Muscle layer of colon (tissue), 2 donors: ENCODE results near the gene FABP7.

Source experiments
- H3K27ac ChIP-seq: one replicate; pipeline ENCODE4 v1.7.0; 2013; ENCODE audit warnings: low read depth, mild to moderate bottlenecking, low read length, moderate library complexity
- H3K27me3 ChIP-seq, 2 donors: one replicate each; pipeline ENCODE4 v1.7.0; 2013; ENCODE audit warnings: low read length in 2 of 2, mild to moderate bottlenecking in 2 of 2; ENCODE audit not compliant: insufficient read depth in 2 of 2, control insufficient read depth in 1 of 2
- H3K36me3 ChIP-seq: one replicate; pipeline ENCODE4 v1.7.0; 2013; ENCODE audit warnings: mild to moderate bottlenecking, low read length; ENCODE audit not compliant: insufficient read depth
- H3K4me1 ChIP-seq: one replicate; pipeline ENCODE4 v1.7.0; 2013; ENCODE audit warnings: mild to moderate bottlenecking, low read length; ENCODE audit not compliant: insufficient read depth
- H3K4me3 ChIP-seq, 2 donors: one replicate each; pipeline ENCODE4 v1.7.0; 2013; ENCODE audit warnings: low read length in 2 of 2, low read depth in 1 of 2, mild to moderate bottlenecking in 1 of 2, moderate library complexity in 1 of 2
- H3K9ac ChIP-seq: one replicate; pipeline ENCODE4 v1.7.0; 2013; ENCODE audit warnings: low read length
- H3K9me3 ChIP-seq: one replicate; pipeline ENCODE4 v1.7.0; 2013; ENCODE audit warnings: mild to moderate bottlenecking, low read length
- donor health status: abdominal sarcoma.
- donor health status: Adenocarcinoma of cecum.

The FABP7 gene

DNA sequence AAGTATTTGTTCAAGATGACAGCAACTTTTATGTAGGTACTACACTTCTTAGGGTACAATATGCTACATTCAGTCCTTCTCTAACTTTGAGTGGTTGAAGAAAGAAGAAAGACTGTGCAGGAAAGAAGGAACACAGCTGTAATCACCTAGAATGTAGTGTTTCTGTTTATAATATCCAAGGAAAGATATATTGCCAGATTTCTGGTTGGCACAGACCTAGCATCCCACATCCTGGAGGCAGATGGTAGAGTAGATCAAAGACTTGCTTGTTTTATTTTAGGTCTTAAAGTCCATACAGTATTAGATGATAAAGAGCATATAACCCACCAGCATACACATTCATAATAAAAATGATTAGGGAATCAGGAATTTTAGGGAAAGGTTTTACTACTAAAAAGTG is 13.3 kb upstream of the FABP7 start:
- H3K36me3 ChIP-seq, result no peaks in the 10 kb centered on the region

DNA sequence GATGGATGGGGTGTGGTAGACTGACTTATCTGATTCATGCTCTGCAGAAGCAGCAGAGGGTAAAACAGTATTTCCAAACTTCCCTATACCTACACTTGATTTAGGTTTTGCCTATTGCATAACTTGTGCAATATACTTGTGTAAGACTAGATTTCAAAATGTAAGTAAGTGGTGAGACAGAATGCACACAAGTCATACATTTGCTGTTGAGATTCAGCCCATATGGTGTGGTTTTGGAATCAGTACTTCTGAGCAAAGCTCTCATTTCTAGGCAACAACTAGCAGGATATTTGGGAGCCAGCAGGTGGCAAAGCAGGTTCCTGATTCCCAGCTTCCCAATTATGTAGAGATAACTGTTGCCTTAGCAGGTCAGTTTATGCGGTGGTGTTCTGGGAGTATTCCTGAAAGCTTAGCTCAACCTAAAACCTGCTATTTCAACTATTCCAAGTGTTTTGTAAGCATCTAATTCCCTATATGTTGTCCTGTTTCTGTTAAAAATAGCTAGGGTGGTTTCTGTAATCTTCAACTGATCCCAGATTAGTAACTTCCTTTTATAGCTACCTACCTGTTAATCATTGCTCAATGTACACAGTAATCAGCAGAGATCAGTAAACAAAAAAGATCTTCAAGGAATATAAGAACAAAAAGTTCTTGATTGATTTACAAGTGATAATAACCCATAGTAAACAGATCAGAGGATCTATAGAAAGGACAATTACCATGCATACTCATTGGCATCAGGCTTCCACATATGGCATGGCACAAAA is 8.5 kb upstream of the FABP7 start:
- Histone ChIP-seq H3K27ac (no peak overlapping the region), H3K36me3 (no peaks in the 10 kb centered on the region), H3K4me1 (no peaks in the 10 kb centered on the region), H3K27me3 (no peaks in the 10 kb centered on the region), H3K9me3 (no peaks in the 10 kb centered on the region), H3K9ac (no peak overlapping the region), H3K4me3 (no peak overlapping the region)

More for the DNA sequence above, 13.3 kb upstream of the FABP7 start:
- Histone ChIP-seq H3K9me3 (no peaks in the 10 kb centered on the region), H3K9ac (no peak overlapping the region), H3K4me3 (no peak overlapping the region), H3K27me3 (no peaks in the 10 kb centered on the region), H3K4me1 (no peaks in the 10 kb centered on the region), H3K27ac (no peak overlapping the region)

GRCh38 chr6:122772724-122773415 is 6.6 kb upstream of the FABP7 start:
- no peaks in the 10 kb centered on the region for H3K36me3 ChIP-seq
- H3K4me1 ChIP-seq, result no peaks in the 10 kb centered on the region
- H3K9ac ChIP-seq, result no peak overlapping the region
- H3K27ac ChIP-seq, result no peak overlapping the region
- H3K9me3 ChIP-seq, result no peaks in the 10 kb centered on the region
- no peak overlapping the region for H3K4me3 ChIP-seq
- H3K27me3 ChIP-seq, result no peaks in the 10 kb centered on the region

GRCh38 chr6:122775975-122776374 is 3.5 kb upstream of the FABP7 start:
- Histone ChIP-seq H3K9me3 (no peaks in the 10 kb centered on the region), H3K36me3 (no peaks in the 10 kb centered on the region), H3K27me3 (no peaks in the 10 kb centered on the region), H3K9ac (no peak overlapping the region), H3K4me3 (no peak overlapping the region), H3K4me1 (no peaks in the 10 kb centered on the region), H3K27ac (no peak overlapping the region)

GRCh38 chr6:122778302-122778701 is 1.2 kb upstream of the FABP7 start:
- Histone ChIP-seq H3K4me1 (no peaks in the 10 kb centered on the region), H3K9me3 (no peaks in the 10 kb centered on the region), H3K27me3 (no peaks in the 10 kb centered on the region), H3K27ac (no peak overlapping the region), H3K36me3 (no peaks in the 10 kb centered on the region), H3K9ac (no peak overlapping the region), H3K4me3 (no peak overlapping the region)

- no peak overlapping the region for H3K27ac ChIP-seq
- no peaks in the 10 kb centered on the region for H3K36me3 ChIP-seq
- H3K9ac ChIP-seq, result no peak overlapping the region
- H3K4me3 ChIP-seq, result no peak overlapping the region
- H3K4me1 ChIP-seq, result no peaks in the 10 kb centered on the region
- H3K9me3 ChIP-seq, result no peaks in the 10 kb centered on the region
- no peaks in the 10 kb centered on the region for H3K27me3 ChIP-seq
These were observed 393 bp upstream of the FABP7 start for GRCh38 chr6:122778985-122779661.

DNA sequence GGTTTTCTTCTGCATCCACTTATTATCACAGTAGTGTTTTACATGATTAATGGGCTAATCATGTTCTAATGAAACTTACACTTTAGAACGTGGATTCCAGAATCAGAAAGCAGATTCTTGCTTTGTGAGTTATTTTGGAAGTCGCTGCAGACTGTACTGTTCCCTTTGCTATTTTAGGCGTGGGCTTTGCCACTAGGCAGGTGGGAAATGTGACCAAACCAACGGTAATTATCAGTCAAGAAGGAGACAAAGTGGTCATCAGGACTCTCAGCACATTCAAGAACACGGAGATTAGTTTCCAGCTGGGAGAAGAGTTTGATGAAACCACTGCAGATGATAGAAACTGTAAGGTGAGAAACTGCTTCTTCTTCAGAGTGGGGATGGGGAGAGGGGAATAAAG is 598 bp downstream of the FABP7 start:
- no peak overlapping the region for H3K4me3 ChIP-seq
- no peak overlapping the region for H3K9ac ChIP-seq

GRCh38 chr6:122781716-122782115 is 2.2 kb downstream of the FABP7 start:
- Histone ChIP-seq H3K27me3 (no peaks in the 10 kb centered on the region), H3K36me3 (no peaks in the 10 kb centered on the region), H3K27ac (no peak overlapping the region), H3K9me3 (no peaks in the 10 kb centered on the region), H3K4me1 (no peaks in the 10 kb centered on the region), H3K4me3 (no peak overlapping the region), H3K9ac (no peak overlapping the region)

More for the DNA sequence above, 598 bp downstream of the FABP7 start:
- Histone ChIP-seq H3K36me3 (no peaks in the 10 kb centered on the region), H3K9me3 (no peaks in the 10 kb centered on the region), H3K27me3 (no peaks in the 10 kb centered on the region), H3K4me1 (no peaks in the 10 kb centered on the region), H3K27ac (no peak overlapping the region)

GRCh38 chr6:122783401-122783800 is 3.9 kb downstream of the FABP7 start:
- Histone ChIP-seq H3K27me3 (no peaks in the 10 kb centered on the region), H3K4me3 (no peak overlapping the region), H3K9ac (no peak overlapping the region), H3K36me3 (no peaks in the 10 kb centered on the region), H3K9me3 (no peaks in the 10 kb centered on the region), H3K4me1 (peaks cover 3% of the 10 kb centered on the region), H3K27ac (no peak overlapping the region)

- no peak overlapping the region for H3K4me3 ChIP-seq
- no peak overlapping the region for H3K27ac ChIP-seq
- no peaks in the 10 kb centered on the region for H3K27me3 ChIP-seq
- H3K9ac ChIP-seq, result no peak overlapping the region
- peaks cover 12% of the 10 kb centered on the region for H3K4me1 ChIP-seq
- H3K9me3 ChIP-seq, result no peaks in the 10 kb centered on the region
- no peaks in the 10 kb centered on the region for H3K36me3 ChIP-seq
These were observed 6.4 kb downstream of the FABP7 start for GRCh38 chr6:122785891-122786290.

DNA sequence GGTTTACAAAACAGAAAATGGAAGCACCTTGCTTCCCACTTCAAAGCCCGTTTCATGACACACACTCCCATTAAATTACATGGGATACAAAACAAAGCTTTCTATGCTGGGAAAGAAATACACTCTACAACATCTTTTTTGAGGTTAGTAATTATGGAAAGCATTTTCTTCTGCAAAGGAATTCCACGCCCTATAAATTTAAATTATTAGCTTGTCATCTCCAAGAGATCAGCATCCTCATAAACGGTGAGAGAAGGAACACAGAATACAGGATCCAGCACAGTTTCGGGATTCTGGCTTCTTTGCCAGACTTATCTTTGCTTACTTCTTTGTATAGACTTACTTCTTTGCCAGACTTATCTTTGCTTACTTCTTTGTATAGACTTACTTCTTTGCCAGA is 8.2 kb downstream of the FABP7 start:
- Histone ChIP-seq H3K4me3 (no peak overlapping the region), H3K27ac (no peak overlapping the region), H3K4me1 (peaks cover 15% of the 10 kb centered on the region), H3K9me3 (no peaks in the 10 kb centered on the region), H3K36me3 (no peaks in the 10 kb centered on the region), H3K9ac (no peak overlapping the region), H3K27me3 (no peaks in the 10 kb centered on the region)
